A549 treated with DMSO at 1 μM for 4 hours (cell line): ENCODE results near the gene UTS2. TPM values are rescaled to one million over a fixed set of nuclear protein-coding genes. Genes with fewer than 3 reads are reported as not detected.

Experiments
- total RNA-seq: library from RNA; stranded (reverse); fragments of 200-300 nt; extraction: Qiagen RNA extraction; gene quantifications from 5 replicates; pipeline ENCODE4 v1.2.3, GENCODE V29; 2022; ENCODE audit warnings: low read depth

The UTS2 gene
- total RNA-seq: 0.73 TPM in 1 of 5 replicates, not detected in the others

GRCh38 chr1:7852804-7853683, at the start of gene UTS2:
Gene UTS2, minus strand, starts transcription at chr1:7853065. Its CDS starts 62 bp downstream, at chr1:7853003.

Other genes starting within 250 kb of the UTS2 start
- 63.1 to 79.1 TPM (median 72.2 TPM) in 5 replicates for gene VAMP3, start 81.8 kb downstream of the UTS2 start, total RNA-seq
- gene PER3, start 68.8 kb downstream of the UTS2 start, total RNA-seq: 0.72 to 1.3 TPM (median 0.92 TPM) in 5 replicates
- gene TNFRSF9, start 87.8 kb upstream of the UTS2 start, total RNA-seq: 2.7 to 4.6 TPM (median 3.8 TPM) in 5 replicates
- gene PARK7, start 108.6 kb upstream of the UTS2 start, total RNA-seq: 330 to 364 TPM (median 337 TPM) in 5 replicates
- gene ERRFI1, start 173.2 kb upstream of the UTS2 start, total RNA-seq: 47.5 to 60.7 TPM (median 59.6 TPM) in 5 replicates